NCI-H82 (cell line): ENCODE measurements around the gene GPR161.

ENCODE experiments used
- DNase-seq: peaks from one replicate; lab custom pipeline; 2025; lab: John Stamatoyannopoulos, UW

The GPR161 gene

DNA sequence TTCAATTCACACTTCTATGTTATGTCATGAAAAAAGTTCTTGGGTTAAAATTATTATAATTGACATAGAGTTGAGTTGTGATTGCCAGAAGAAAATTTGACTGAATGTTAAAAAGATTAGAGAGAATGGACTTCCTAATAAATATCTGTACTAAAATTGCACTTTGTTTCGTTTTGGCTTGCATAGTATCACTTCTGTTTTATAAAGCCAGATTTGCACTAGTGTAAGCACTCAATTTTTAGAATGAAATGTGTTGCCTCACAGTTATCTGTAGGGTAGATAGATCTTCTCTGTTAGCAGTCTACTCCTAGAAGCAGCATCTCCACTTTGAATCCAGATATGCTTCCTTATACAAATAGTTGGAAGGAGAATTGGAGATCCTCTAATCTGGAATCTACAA is 104.7 kb downstream of the GPR161 start:
- no peak for DNase-seq

DNA sequence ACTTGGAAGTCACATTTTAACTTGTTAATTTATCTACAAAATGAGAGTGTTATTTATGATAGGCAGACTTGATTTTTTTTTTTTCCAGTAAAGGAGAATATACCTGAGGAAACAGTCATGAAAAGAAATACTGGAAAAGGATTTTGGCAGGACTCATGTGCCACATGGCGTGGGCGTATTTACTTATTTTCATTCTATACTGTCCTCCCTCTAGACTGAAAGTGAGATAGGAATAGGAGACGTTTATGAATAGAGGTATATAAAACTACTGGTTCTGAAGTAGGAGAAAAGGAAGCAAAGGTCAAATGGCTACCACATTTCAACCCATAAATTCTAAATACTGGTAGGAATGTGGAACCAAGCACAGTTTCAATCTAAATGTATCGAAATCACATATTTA is 105.1 kb downstream of the GPR161 start:
- no peak for DNase-seq

DNA sequence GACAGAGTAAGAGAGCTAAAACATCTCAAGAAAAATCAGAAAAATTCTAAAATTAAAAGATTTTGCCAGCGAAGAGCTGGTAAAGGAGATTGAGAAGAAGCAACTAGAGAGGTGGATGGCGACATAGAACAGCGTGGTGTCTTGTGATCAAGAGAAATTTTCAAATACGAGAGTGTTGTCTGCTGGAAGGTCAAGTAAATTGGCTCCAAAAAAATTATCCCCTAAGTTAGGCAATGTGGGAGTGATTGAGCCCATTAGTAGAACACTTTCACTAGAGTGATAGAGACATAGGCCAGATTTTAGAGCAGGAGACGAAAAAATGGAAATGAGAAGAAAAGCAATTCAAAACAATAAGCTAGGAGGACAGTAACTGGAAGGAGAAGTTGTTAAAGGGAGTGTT is 105.5 kb downstream of the GPR161 start:
- DNase-seq: no peak
